Epithelial cell of proximal tubule (primary cell): Measurements from ENCODE around the gene MLN. TPM values are rescaled to one million over a fixed set of nuclear protein-coding genes. Genes with fewer than 3 reads are reported as not detected.

Experiments
- DNase-seq: peaks from one replicate; pipeline ENCODE4 v3.0.0-alpha.2; 2011; ENCODE audit warnings: low read depth
- H3K4me3 ChIP-seq: 2 replicates; pipeline ENCODE4 v1.5.1; 2011; ENCODE audit warnings: low read depth, mild to moderate bottlenecking, low read length
- CTCF ChIP-seq: conservative IDR thresholded peaks from 2 replicates; pipeline ENCODE4 v1.5.1; 2012; ENCODE audit warnings: low read depth, mild to moderate bottlenecking, low read length
- total RNA-seq: library from RNA; depleted of rRNA; stranded (reverse); fragments of >200 nt; gene quantifications from 2 replicates; pipeline ENCODE4 v1.2.3, GENCODE V29; 2015

MLN gene
- total RNA-seq, 1 donor from 2014 or later: not detected

DNA sequence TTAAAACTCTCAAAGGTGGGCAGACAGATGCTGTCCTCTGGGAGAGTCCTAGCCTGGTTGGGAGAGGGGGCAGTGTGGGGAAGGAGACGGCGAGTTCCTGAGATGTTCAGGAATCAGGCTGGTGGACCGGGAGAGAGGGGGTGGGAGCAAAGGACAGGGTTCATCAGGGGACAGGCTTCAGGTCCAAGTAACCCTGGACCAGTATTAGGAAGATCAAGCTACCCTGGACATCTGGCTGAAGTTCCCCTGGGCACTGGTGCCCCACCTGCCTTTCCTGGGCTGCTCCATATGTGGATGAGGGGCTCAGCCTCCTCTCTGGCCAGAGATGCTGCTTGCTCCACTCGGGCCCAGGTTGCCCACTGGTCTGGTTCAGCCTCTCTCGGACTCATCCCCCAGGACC lies 56.0 kb downstream of the MLN start:
- no peak for DNase-seq
- TF ChIP-seq CTCF: no peak
- no peak overlapping the region for H3K4me3 ChIP-seq

GRCh38 chr6:33746651-33747100 lies 57.1 kb downstream of the MLN start, which contains the start of gene IP6K3:
TSS of gene IP6K3 (minus strand) at chr6:33746905. CDS start at chr6:33735476, 11,429 bp downstream.
- no peak for TF ChIP-seq CTCF
- H3K4me3 ChIP-seq: peak within 1 kb of the TSS; percentile 47
- DNase-seq: no peak

DNA sequence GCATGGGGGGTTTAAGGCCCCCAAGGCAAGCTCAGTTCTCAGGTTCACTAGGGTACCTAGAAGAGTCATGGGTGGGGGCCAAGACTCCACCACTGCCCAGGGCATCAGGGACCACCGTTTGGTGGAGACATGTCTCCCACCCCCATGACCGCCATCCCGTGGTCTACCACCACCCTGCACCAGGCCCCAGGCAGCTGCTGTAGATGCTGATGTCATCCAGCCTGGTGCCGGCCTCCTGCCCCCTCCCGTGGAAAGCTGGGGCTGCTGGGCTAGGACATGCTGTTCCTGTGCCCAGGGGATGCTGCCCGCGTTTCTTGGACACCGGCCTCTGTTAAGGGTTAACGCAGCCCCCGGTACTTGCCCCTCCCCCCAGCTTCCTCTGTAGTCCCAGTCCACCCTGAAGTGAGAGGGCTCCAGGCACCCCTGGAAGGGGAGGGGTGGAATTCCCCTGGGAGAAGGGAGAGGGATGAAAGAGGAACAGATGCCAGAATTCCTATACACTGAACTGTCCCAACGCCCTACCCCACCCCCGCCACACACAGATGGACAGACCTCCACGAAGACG lies 57.7 kb downstream of the MLN start:
- H3K4me3 ChIP-seq: peak overlapping the region; percentile 47
- no peak for DNase-seq

GRCh38 chr6:33745548-33745947 lies 58.3 kb downstream of the MLN start:
- DNase-seq: no peak
- H3K4me3 ChIP-seq: peak overlapping the region; percentile 47
- TF ChIP-seq CTCF: no peak

More for the DNA sequence above, 57.7 kb downstream of the MLN start:
- TF ChIP-seq CTCF: peak; percentile 21

GRCh38 chr6:33744895-33745546 lies 58.8 kb downstream of the MLN start:
- no peak for DNase-seq
- TF ChIP-seq CTCF: no peak
- H3K4me3 ChIP-seq: peak overlapping the region; percentile 32

Other genes with a start within 250 kb of the MLN start
- 17.9 and 18.6 TPM in 2 replicates for gene BAK1, start 223.7 kb downstream of the MLN start, total RNA-seq
- gene ITPR3, start 182.7 kb downstream of the MLN start, total RNA-seq: 69.3 and 74.4 TPM in 2 replicates
- 20.3 and 51.0 TPM in 2 replicates for gene UQCC2, start 92.3 kb downstream of the MLN start, total RNA-seq
- 0.40 and 0.65 TPM in 2 replicates for gene IP6K3, start 57.1 kb downstream of the MLN start, total RNA-seq
- gene LEMD2, start 14.9 kb downstream of the MLN start, total RNA-seq: 42.0 and 48.3 TPM in 2 replicates